HG03039 (cell line): ENCODE data around the gene GPC5.

Source experiments
- ATAC-seq: cut with Tn5 transposase; IDR thresholded peaks from one replicate; pipeline ENCODE4 v1.9.1; 2021; ENCODE audit warnings: mild to moderate bottlenecking, moderate library complexity; ENCODE audit not compliant: unreplicated experiment

GPC5 gene

DNA sequence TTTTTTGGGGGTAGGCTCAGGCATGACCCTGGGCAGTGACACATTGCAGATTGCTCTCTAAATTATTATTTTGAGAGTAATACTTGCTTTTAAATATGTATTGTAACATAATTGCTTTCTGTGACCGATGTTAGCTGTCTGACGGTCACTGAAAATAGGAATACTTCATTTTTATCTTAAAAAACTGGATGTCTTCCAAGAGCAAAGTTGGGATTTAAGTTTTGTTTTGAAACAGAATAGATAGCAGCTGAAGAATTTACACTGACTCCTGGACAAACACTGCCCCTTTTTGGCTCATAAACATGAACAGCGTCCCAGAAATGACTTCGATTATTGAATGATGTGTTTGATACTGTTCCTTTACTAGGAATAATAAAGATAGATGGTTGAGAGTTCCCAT, 535.9 kb downstream of the GPC5 start:
- no peak for ATAC-seq

DNA sequence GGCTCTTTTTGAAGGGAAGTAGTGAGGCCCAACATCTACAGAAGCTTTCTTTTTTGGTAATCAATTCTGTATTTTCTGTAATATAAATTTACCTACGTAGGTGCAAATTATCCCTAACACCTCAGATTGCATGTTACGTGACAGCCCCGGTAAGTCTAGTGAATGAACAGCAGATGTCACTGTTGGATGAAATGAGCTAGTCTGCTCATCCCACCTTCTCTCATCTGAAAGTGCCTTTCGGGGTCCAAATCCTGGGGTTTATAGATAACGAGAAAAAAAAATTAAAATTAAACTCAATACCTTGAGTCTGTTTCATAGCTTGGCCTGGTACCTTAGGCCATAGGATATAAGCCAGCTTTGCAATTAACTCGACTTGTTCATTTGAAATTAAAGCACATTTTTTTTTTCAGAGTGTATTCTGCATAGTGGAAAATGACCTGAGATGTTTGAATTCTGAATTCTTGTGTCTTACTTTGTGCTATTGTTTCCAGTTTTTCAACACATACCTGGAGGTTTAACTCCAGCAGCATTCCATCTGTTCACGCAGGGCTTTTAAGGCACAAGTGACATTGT, 548.2 kb downstream of the GPC5 start:
- ATAC-seq, result no peak

DNA sequence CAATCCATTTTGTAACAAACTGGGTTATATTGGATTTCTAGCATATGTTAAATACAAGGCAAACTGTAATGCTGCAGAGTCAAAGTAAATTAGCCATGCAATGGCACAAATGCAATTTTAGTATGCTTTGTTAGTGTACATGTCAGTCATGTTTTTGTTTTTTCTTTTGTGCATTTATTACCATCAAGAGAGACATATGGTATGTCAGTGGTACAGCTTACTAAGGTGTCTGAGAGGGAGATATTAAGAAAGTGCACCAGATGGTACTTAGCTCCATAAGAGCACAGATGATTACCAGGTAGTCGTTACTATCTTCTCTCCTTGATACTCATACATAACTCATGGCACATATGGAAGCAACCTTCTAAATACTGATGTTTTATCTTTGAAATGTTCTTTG, 550.3 kb downstream of the GPC5 start:
- no peak for ATAC-seq

DNA sequence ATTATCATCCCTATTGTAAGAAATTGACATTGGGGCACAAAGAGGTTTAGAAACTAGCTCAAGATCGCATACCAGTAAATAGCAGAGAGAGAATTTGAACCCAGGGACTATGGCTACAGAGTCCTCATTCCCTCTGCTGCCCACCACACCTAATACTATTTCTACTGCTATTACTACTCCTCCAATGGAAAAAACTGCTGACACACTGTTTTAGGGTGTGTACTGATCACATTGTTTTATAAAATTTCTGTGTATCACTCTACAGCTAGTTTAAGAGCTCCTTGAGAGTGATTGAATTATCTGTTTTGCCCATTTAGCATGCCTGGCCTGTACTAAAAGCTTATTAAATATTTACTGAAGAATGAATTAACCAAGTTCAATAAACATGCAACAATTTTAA, 552.4 kb downstream of the GPC5 start:
- no peak for ATAC-seq

DNA sequence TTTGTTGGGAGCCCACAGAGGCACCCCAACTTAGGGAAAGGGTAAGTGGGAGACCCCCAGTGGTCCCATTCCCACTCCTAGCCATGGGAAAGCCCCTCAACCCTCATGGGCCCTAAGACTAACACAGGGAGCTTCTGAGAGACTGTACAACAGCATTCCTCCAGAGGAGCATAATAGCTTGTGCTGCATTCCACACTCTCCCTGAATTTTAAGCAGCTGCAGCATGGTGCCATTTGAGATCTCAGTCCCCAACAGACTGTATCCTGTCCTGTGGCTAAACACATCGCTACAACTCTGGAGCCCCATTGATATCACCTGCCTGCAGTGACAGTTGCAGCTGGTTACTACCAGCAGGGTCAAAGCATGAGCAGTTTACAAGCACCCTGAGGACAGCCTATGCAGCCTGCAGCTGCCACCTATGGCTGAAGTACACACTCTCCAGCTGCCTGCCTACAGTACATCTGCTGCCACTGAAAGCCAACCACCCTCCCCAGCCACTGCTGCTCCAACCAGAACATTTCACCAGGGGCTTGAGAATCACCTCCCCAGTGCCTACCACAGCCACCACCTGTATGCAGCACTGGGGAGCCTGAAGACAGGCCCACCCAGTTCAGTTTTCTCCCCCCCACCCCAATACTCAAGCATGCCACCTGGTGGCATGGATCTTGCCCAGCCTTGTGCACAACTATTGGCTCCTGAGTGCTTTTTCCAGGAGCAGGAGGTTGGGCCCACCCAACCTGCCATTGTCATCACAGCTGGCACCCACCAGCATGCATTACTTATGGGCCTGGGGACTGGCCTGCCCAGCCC, 557.3 kb downstream of the GPC5 start:
- no peak for ATAC-seq

DNA sequence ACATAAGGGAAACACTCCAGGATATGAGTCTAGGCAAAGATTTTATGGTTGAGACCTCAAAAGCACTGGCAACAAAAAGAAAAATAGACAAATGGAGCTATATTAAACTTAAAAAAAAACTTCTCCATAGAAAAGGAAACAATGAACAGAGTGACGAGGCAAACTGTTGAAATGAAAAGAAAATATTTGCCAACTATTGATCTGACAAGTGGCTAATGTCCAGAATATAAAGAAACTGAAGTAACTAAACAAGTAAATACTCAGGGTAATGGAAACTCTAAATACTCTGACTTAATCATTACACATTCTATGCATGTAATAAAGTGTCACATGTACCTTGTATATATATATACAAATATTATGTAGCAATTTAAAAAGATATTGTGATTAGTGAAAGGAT, 562.5 kb downstream of the GPC5 start:
- no peak for ATAC-seq

DNA sequence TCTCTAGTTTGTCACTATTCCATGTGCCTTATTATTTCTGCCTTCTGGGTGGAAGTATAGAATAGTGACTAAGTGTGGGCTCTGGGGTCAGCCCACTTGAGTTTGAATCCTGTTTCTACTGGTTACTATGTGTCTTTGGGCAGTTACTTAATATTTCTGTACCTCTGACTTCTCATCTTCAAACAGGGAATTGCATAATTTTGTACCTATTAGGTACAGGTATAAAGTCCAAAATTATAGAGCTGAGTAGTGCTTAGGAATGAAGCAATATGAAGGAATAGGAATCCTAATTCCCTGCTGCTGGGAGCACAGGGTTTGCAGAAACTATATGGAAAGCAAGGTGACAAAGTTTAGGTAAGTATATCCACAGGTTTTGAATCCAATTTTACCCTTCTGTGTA, 564.5 kb downstream of the GPC5 start:
- ATAC-seq, result no peak

DNA sequence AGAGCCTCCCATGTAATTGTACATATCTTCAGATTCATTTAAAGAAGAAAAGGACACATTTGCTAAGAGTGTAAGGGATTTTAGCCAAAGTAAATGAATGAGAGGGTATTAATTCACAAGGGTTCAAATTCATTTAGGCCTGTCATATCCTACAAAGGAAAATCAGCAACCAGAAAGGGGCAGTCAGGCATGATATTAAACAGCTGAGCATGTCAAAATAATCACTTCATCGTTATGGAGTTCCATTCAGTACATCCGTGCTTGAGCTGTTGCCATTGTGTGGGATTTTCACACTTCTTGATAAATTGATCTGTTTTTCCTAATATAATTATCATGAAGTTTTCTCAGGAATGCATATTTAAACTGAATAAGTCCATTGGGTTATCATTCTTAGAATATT, 567.1 kb downstream of the GPC5 start:
- no peak for ATAC-seq

DNA sequence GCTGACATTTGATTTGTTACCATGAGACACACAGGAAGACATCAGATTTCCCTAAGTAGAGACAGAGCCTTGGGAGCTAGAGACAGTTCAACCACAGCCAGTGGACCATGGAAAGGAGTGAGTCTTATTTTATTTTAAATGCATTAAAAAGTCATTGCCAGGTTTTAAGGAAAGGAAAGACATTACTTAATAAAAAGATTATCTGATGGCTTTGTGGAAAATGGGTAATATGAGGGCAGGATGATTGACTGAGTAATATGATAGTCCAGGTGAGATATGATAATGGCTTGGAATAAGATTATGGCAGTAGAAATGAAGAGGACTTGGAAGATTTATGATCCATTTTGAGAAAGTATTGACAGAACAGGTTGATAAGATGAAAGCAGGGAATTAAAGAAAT, 580.1 kb downstream of the GPC5 start:
- no peak for ATAC-seq

DNA sequence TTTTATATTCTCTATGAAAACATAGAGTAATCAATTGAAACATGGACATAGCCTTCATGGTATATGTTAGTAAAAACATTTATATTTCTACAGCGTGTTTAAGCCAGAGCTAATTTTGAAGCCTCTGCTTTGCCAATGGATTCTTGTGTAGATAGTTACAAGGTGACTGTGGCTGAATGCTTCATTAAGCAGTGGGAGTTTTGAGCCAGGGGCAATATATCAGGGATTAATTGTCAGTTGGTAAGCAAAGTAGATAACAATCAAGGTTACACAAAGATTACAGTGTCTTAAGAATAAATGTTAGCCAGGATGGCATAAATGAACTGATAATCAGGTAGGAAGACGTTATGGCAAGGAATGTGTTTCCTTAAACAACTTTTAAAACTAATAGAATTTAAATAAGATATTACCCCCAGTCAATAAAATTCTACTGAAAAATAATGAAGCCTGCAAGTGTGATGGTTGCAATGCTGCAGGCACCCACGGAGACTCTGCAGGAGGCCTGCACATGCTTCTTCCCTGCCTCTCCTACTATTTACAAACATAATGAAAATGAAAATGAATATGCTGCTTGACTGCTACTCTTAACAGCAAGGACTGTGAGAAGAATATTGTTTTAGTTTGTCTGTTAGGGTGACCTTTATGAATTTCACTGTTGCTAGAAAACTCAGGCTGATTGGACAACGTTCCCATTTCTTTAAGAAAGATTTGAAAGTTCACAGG, 588.5 kb downstream of the GPC5 start:
- ATAC-seq, result no peak

DNA sequence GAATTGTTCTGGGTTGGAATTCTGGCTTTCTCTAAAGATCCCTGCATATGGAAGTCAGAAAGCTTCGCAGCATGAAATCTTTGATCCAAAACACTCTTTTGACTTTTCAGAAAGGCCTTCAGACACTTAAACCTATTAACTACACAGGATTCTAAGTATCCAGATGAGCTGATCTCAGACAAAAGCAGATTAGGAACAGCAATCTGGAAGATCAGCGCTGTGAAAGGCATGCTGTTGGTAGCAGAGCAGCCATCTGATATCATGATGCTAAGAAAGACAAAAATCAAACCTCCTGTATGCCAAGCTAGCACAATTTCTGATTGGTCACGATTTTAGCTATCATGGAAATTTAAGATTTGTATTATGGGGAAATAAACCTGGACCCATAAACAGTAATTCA, 589.9 kb downstream of the GPC5 start:
- ATAC-seq, result no peak

DNA sequence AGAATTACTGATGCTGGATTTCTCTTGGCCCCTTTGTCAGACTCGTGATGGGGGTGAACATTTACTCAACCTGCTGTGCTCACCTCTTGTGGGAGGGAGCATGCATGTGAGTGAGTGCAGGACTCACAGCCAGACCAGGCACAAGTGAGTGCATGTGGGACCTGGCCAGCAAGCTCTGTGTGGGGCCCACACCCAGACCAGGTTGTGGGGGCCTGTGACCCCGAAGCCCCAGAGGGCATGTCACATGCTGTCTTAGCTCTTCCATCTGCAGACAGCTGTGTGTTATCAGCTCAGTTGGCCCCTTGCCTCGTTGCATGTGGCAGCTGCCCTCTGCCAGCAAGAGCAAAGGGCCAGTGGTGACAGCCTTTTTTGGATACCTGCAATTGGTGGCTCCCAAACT, 614.4 kb downstream of the GPC5 start:
- ATAC-seq, result no peak

DNA sequence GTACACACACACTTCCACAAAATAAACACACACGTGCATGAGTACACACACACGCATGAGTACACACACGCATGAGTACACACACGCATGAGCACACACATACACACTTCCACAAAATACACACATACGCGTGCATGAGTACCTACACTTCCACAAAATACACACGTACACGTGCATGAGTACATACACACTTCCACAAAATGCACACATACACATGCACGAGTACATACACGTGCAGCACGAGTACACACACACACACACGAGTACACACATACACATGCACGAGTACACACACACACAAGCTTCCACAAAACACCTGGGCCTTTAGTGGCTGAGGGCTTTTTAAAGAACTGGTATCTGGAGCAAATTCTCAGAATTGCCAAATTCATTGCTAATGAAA, 619.3 kb downstream of the GPC5 start:
- no peak for ATAC-seq

DNA sequence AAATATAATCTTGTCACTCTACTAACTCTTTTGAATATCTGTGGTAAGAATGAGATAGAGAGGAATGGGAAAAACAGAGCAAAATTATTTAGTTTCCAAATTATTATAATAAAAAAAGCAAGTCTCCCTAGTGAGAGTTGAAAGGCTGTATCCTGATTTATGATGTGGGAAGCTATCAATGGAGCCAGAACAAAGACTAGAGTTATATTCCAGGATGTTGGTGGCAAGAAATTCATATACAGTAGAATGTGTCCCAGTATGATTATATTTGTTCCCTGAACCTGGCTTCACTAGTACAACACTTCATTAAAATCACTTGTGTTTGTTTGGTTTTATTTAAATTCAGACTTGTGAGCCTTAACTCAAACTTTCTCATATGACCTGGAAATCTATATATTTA, 630.3 kb downstream of the GPC5 start:
- no peak for ATAC-seq

DNA sequence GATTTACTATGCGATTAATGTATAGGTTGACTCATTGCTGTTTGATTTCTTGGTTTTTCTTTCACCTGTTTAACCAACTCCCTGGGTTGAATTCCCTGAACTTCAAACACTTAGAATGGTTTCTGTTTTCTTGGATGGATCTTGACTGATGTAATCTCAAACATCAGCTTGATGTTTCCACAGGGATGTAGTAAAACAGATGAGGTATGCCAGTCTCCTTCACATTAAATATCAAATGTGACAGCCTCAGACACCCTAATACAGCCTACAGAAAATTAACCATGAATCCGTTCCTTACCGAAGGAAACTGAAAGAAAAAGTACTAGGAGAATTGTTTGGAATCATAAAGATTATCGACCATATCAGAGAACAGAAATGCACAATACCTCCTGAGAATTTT, 631.2 kb downstream of the GPC5 start:
- no peak for ATAC-seq

DNA sequence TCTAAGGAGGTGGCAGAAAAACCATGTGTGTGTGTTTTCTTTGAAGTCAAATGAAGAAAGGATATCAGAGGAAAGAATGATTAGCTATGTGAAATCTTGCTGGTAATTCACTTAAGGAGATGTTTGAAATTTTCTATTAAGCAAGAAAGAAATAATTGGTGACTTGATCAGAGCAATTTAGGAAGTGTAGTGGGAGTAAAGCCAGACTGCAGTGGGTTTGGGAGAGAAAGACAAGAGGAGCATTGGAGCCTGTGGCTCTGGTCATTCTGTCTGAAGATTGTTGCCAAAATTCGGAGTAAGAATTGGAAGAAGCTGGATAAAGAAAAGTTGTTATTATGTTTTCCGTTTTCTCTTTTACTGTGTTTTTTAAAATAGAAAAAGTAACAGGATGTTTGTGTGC, 640.5 kb downstream of the GPC5 start:
- ATAC-seq, result no peak

DNA sequence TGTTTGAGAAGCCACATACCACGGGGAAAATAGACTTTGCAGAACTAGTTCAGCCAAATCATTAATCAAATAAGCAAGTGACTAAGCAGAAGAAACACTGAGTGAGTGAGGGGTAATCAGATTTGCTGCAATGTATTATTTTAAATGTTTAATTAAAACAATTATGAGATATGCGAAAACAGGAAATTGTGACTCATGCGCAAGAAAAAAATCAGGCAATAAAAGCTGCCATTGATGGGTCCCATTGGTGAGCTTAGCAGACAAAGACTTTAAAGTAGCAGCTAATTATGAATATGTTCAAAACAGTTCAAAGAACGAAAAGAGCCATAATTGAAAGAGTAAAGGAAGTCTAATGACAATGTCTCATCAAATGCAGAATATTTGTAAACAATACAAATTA, 644.1 kb downstream of the GPC5 start:
- no peak for ATAC-seq

DNA sequence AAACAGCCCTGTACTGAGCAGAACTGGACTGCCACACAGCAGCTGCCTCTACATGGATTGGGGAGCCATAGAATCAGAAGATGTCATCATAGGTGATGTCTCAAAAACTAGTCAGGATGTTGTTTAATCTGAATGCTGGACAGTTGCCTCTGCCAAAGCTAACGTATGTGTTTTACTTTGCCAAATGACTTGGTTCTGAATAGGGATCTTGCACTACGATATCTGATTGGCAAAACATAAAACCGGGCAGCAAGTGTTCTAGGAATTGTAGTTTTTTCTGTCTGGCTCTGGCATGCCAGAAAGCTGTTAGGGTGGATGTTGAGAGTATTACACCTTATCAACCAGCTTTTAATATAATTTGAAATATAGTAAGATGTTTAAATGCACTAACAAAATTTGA, 645.9 kb downstream of the GPC5 start:
- no peak for ATAC-seq

DNA sequence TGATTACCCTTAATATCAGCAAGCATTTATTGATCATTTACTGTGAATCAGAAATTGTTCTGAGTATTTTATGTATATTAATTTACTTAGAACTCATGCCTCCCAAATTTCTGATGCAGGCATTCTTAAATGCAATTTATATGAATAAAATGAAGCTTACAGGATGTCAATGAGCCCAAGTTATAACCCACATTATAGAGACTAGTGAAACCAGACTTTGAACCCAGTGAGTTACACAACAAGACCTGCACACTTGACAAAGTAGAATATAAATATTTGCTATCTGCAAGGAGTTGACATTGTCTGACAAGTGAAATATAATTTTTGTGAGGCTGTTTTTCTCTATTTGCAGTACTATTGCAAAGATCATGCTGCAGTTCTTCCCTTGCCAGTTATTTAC, 656.0 kb downstream of the GPC5 start:
- ATAC-seq, result no peak

DNA sequence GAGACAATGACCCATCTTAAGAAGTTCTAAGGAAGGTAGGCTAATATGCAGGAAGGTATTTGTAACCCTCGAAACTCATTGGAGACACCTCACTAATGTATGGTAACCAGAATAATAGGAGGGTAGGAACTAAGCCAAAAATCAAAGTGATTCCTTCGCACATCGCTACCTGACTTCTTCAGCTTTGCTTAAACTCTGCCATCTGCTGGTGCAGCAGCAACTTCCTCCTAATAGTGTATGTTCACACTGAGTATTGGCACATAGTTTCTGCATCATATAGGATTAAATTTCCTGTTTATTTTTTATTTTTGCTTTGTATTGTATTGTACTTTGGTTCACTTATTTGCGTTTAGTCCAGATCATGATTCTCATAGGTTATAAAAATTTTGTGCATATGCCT, 676.2 kb downstream of the GPC5 start:
- ATAC-seq, result no peak

DNA sequence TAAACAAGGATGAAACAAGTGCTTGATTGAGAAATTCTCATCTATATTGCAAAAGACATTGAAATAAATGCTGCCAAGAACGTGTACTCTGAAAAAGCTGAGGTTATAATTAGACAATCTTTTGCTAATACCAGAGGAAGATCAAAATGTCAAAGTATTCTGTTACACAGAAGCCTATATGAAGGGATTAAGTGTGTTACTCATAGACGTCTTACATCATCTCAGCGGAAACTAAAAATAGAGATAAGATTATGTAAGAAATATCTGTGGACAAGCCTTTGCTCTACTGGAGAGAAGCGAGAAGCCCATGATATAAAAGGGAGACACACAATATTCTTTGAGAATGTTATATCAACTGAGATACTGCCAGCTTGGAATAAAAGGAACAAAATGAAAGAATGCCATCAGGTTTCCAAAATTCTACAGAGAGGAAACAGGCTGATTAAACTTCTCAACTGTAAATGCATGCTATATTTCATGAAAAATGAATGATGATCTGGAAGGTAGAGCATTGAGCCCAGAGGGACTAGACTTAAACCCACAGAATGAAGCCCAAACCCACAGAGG, 699.0 kb downstream of the GPC5 start:
- ATAC-seq, result no peak

DNA sequence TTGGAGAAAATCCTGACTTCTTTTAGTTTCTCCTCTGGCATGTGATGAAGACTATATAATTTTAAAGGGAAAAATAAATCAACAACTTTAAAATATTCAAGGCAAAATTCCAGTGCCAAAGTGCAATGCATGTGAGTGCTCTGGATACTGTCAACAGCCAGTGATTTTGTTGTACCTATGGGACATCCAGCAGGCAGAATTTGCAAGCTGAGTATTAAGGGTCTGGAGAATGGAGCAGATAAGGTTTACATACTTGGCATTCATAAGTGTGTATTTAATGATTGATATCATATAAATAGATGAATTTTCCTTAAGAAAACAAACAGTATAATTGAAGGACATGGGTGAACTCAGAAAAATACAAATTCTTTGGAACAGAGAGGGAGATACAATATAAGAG, 703.4 kb downstream of the GPC5 start:
- ATAC-seq, result no peak
